IMR-90 (cell line): ENCODE results near the gene ACOT7. TPM values are rescaled to one million over a fixed set of nuclear protein-coding genes. Genes with fewer than 3 reads are reported as not detected.

Experiments
- ATAC-seq: fragments of 200-7000 bp; cut with Tn5 transposase; 2 replicates; pipeline ENCODE4 v1.9.1; 2020; ENCODE audit warnings: low read depth, mild to moderate bottlenecking, moderate library complexity
- BruUV-seq: library from RNA; stranded (reverse); fragments of 400-500 nt; replicated peaks from 2 replicates; lab custom pipeline; 2021; lab: Mats Ljungman, UMichigan
- CTCF ChIA-PET: fragments of 300-600 bp; formaldehyde crosslinking; extraction: SDS; loops from one replicate; lab custom pipeline; 2021; ENCODE audit warnings: antibody characterized with exemption; lab: Yijun Ruan, JAX
- POLR2A ChIA-PET: fragments of 300-600 bp; sonication (Branson Sonifier 250); formaldehyde crosslinking; loops from one replicate; lab custom pipeline; 2022; ENCODE audit warnings: antibody characterized with exemption; ENCODE audit not compliant: unreplicated experiment; lab: Charles Lee
- DNase-seq: peaks from one replicate; pipeline ENCODE4 v3.0.0; 2013
- H2AFZ ChIP-seq: replicated peaks from 2 replicates; pipeline ENCODE3; 2013; ENCODE audit warnings: low read length, mild to moderate bottlenecking; ENCODE audit not compliant: poor library complexity
- H2AK5ac ChIP-seq: 2 replicates; pipeline ENCODE4 v1.6.1; 2013; ENCODE audit warnings: low read depth, low read length, inconsistent platforms
- H2AK9ac ChIP-seq: replicated peaks from 2 replicates; pipeline ENCODE3; 2013; ENCODE audit warnings: mild to moderate bottlenecking, low read depth, low read length, moderate library complexity; ENCODE audit not compliant: poor library complexity
- H2BK120ac ChIP-seq: 2 replicates; pipeline ENCODE4 v1.6.1; 2013; ENCODE audit warnings: low read depth, low read length, inconsistent platforms
- H2BK15ac ChIP-seq: 3 replicates; pipeline ENCODE4 v1.6.1; 2013; ENCODE audit warnings: low read depth, low read length, inconsistent platforms
- H2BK20ac ChIP-seq: 2 replicates; pipeline ENCODE4 v1.6.1; 2013; ENCODE audit warnings: low read depth, mild to moderate bottlenecking, inconsistent platforms, low read length, moderate library complexity
- H2BK5ac ChIP-seq: 2 replicates; pipeline ENCODE4 v1.6.1; 2013; ENCODE audit warnings: mild to moderate bottlenecking, low read depth, low read length, inconsistent platforms; ENCODE audit not compliant: poor library complexity, severe bottlenecking
- H3K14ac ChIP-seq: replicated peaks from 2 replicates; pipeline ENCODE4 v1.6.1; 2013; ENCODE audit warnings: low read depth, low read length, inconsistent platforms
- H3K18ac ChIP-seq: 2 replicates; pipeline ENCODE4 v1.6.1; 2013; ENCODE audit warnings: low read depth, low read length, control low read depth
- H3K23ac ChIP-seq: 2 replicates; pipeline ENCODE4 v1.6.1; 2013; ENCODE audit warnings: low read depth, low read length, inconsistent platforms
- H3K27ac ChIP-seq: 2 replicates; pipeline ENCODE4 v1.5.1; 2013; ENCODE audit warnings: mild to moderate bottlenecking, control low read depth, low read length; ENCODE audit not compliant: insufficient read depth
- H3K27me3 ChIP-seq: 2 replicates; pipeline ENCODE4 v1.6.1; 2013; ENCODE audit warnings: low read length; ENCODE audit not compliant: control insufficient read depth, insufficient read depth
- H3K36me3 ChIP-seq: 2 replicates; pipeline ENCODE4 v1.6.1; 2013; ENCODE audit warnings: low read length, mixed read lengths; ENCODE audit not compliant: control insufficient read depth, insufficient read depth
- H3K4ac ChIP-seq: 2 replicates; pipeline ENCODE4 v1.6.1; 2013; ENCODE audit warnings: low read depth, low read length, inconsistent platforms
- H3K4me1 ChIP-seq: 2 replicates; pipeline ENCODE4 v1.6.1; 2013; ENCODE audit warnings: low read length, mixed read lengths; ENCODE audit not compliant: control insufficient read depth, insufficient read depth
- H3K4me2 ChIP-seq: 2 replicates; pipeline ENCODE4 v1.6.1; 2013; ENCODE audit warnings: low read depth, mild to moderate bottlenecking, control low read depth, low read length, moderate library complexity
- H3K4me3 ChIP-seq: 2 replicates; pipeline ENCODE4 v1.5.1; 2013; ENCODE audit warnings: low read depth, mild to moderate bottlenecking, control low read depth, low read length, moderate library complexity; ENCODE audit not compliant: insufficient read depth
- H3K56ac ChIP-seq: 2 replicates; pipeline ENCODE4 v1.6.1; 2013; ENCODE audit warnings: low read length, inconsistent platforms; ENCODE audit not compliant: insufficient read depth; ENCODE audit errors: extremely low read depth
- H3K79me1 ChIP-seq, 2 experiments: 2 replicates each; pipeline ENCODE4 v1.6.1; 2013; ENCODE audit warnings: low read length in 2 of 2, inconsistent platforms in 1 of 2, low read depth in 1 of 2
- H3K9ac ChIP-seq: 2 replicates; pipeline ENCODE4 v1.6.1; 2013; ENCODE audit warnings: low read depth, low read length, control low read depth
- H3K9me1 ChIP-seq: 2 replicates; pipeline ENCODE4 v1.6.1; 2013; ENCODE audit warnings: low read length, inconsistent platforms; ENCODE audit not compliant: insufficient read depth
- H3K9me3 ChIP-seq: 2 replicates; pipeline ENCODE4 v1.6.1; 2013; ENCODE audit warnings: low read length; ENCODE audit not compliant: control insufficient read depth, insufficient read depth
- H4K20me1 ChIP-seq: 2 replicates; pipeline ENCODE4 v1.6.1; 2013; ENCODE audit warnings: low read length, inconsistent platforms; ENCODE audit not compliant: insufficient read depth
- H4K5ac ChIP-seq: 2 replicates; pipeline ENCODE4 v1.6.1; 2013; ENCODE audit warnings: mild to moderate bottlenecking, low read depth, low read length, control low read depth
- H4K8ac ChIP-seq, 2 experiments: 2 replicates each; pipeline ENCODE4 v1.6.1; 2013; ENCODE audit warnings: low read depth in 2 of 2, low read length in 2 of 2, control low read depth in 1 of 2, inconsistent platforms in 1 of 2
- H4K91ac ChIP-seq: 2 replicates; pipeline ENCODE4 v1.6.1; 2013; ENCODE audit warnings: low read depth, low read length, inconsistent platforms; ENCODE audit not compliant: insufficient read depth
- FOS ChIP-seq: fragments of 150-350 bp; IDR thresholded peaks from 2 replicates; pipeline ENCODE4 v1.6.1; 2016; ENCODE audit warnings: low read depth, low read length
- MAFK ChIP-seq: IDR thresholded peaks from 2 replicates; pipeline ENCODE4 v1.6.1; 2012; ENCODE audit warnings: low read depth, low read length, improper control_type of control experiment
- MXI1 ChIP-seq: IDR thresholded peaks from 2 replicates; pipeline ENCODE4 v1.6.1; 2012; ENCODE audit warnings: low read depth, mild to moderate bottlenecking, low read length, moderate library complexity, borderline replicate concordance
- NFE2L2 ChIP-seq: fragments of 150-350 bp; IDR thresholded peaks from 2 replicates; pipeline ENCODE4 v1.6.1; 2016; ENCODE audit warnings: low read depth, mild to moderate bottlenecking, low read length
- POLR2A ChIP-seq: IDR thresholded peaks from 2 replicates; pipeline ENCODE4 v1.6.1; 2012; ENCODE audit warnings: mild to moderate bottlenecking, low read depth, low read length
- WGBS, 2 experiments: methylation state at CpG; one replicate each; pipeline versions ENCODE4 v1.1.5 to v1.1.7; 2013; ENCODE audit warnings: missing lambda C conversion rate in 2 of 2; ENCODE audit not compliant: insufficient read length in 1 of 2; ENCODE audit errors: extremely low coverage in 2 of 2; 5-methylcytosine and 5-hydroxymethylcytosine counted together
- dilution Hi-C: fragments of 300-500 bp; cut with HindIII; formaldehyde crosslinking; loops from one replicate; pipeline ENCODE4 v1.14.3; 2018; ENCODE audit warnings: low sequenced_read_pairs; ENCODE audit not compliant: unreplicated experiment
- in situ Hi-C: fragments of 300-500 bp; cut with MboI; formaldehyde crosslinking; loops from 3 replicates; pipeline ENCODE4 v1.14.3; 2019; ENCODE audit warnings: low sequenced_read_pairs, inconsistent platforms, mixed read lengths
- intact Hi-C: fragments of 100-400 bp; cut with micrococcal nuclease; formaldehyde crosslinking; loops from 2 replicates; pipeline ENCODE4 v1.10.0; 2022
- polyA plus RNA-seq, 3 experiments: library from polyadenylated mRNA; depleted of rRNA; stranded (reverse); fragments of >200 nt; gene quantifications; 2 replicates each; pipeline ENCODE4 v1.2.3, GENCODE V29; 2012; ENCODE audit warnings: low replicate concordance in 1 of 3
- total RNA-seq: library from RNA; depleted of rRNA; stranded (reverse); fragments of >200 nt; gene quantifications from 2 replicates; pipeline ENCODE4 v1.2.3, GENCODE V29; 2012
- TF ChIP-seq, protein P1 (sequence below): fragments of 150-350 bp; IDR thresholded peaks from 2 replicates; pipeline ENCODE4 v1.6.1; 2016; ENCODE audit warnings: low read depth, mild to moderate bottlenecking, low read length, moderate library complexity, borderline replicate concordance
- TF ChIP-seq, protein P2 (sequence below): fragments of 150-350 bp; IDR thresholded peaks from 2 replicates; pipeline ENCODE4 v1.6.1; 2017; ENCODE audit warnings: mild to moderate bottlenecking, antibody characterized with exemption, low read length, low read depth

ACOT7 gene
- total and polyA plus RNA-seq, 2 of the 4 experiments (the other 2 are of a cell fraction), result 51.6 to 242 TPM

DNA sequence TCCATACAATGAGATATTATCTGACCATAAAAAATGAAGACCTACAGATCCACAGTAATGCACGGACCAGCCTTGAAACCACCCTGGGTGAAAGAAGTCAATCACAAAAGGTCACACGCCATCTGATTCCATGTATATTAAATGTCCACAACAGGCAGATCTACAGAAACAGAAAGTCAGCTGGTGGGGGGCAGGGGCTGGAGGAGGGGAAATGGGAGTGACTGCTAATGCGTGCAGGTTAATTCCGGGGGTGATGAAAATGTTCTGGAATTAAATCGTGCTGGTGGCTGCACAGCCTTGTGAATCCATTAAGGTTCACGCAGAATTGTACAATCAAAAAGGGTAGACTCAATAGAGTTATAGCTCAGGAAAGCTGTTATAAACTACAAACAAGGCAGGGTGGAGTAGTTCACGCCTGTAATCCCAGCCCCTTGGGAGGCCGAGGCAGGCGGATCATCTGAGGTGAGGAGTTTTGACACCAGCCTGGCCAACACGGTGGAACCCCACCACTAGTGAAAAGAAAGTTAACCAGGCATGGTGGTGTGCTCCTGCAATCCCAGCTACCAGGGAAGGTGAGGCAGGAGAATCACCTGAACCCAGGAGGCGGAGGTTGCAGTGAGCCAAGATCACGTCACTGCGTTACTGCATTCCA, 32.3 kb downstream of the ACOT7 start:
- no peak for ATAC-seq
- in situ Hi-C loops (loop anchor here (5.0 kb wide), 1 partner anchor 41 kb away; no protein-coding TSS in a partner anchor), intact Hi-C loops (loop anchor here (5.0 kb wide), 1 partner anchor 76 kb away; no protein-coding TSS in a partner anchor), dilution Hi-C loops (no loop called here)
- Histone ChIP-seq H2BK120ac (no peak overlapping the region), H2BK15ac (no peak overlapping the region), H2AK9ac (peak overlapping the region; percentile 73), H3K27ac (no peak overlapping the region), H3K27me3 (no peaks in the 10 kb centered on the region), H3K9ac (no peak overlapping the region), H2BK20ac (no peak overlapping the region), H2AK5ac (no peak overlapping the region), H4K8ac (no peak overlapping the region), H4K5ac (no peak overlapping the region), H3K18ac (no peak overlapping the region), H3K4ac (no peak overlapping the region), H4K20me1 (peaks cover 6% of the 10 kb centered on the region; the same call in 1 of the 2 replicates), H2BK5ac (no peak overlapping the region), H4K91ac (no peak overlapping the region), H3K9me1 (peaks cover 17% of the 10 kb centered on the region), H3K4me1 (peaks cover 22% of the 10 kb centered on the region), H3K4me2 (no peak overlapping the region), H3K79me1 (peaks cover 34 to 46% of the 10 kb centered on the region in 2 experiments), H2AFZ (no peak overlapping the region), H3K56ac (no peak overlapping the region), H3K4me3 (no peak overlapping the region), H3K14ac (no peak overlapping the region), H3K9me3 (no peaks in the 10 kb centered on the region), H3K23ac (no peak overlapping the region), H3K36me3 (no peaks in the 10 kb centered on the region)
- no TSS peak for BruUV-seq
- POLR2A ChIA-PET, result no interaction called here
- TF ChIP-seq FOS (no peak), MXI1 (no peak), POLR2A (no peak), NFE2L2 (no peak), MAFK (no peak)
- TF ChIP-seq, protein P1, sequence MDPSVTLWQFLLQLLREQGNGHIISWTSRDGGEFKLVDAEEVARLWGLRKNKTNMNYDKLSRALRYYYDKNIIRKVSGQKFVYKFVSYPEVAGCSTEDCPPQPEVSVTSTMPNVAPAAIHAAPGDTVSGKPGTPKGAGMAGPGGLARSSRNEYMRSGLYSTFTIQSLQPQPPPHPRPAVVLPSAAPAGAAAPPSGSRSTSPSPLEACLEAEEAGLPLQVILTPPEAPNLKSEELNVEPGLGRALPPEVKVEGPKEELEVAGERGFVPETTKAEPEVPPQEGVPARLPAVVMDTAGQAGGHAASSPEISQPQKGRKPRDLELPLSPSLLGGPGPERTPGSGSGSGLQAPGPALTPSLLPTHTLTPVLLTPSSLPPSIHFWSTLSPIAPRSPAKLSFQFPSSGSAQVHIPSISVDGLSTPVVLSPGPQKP, result no peak
- TF ChIP-seq, protein P2, sequence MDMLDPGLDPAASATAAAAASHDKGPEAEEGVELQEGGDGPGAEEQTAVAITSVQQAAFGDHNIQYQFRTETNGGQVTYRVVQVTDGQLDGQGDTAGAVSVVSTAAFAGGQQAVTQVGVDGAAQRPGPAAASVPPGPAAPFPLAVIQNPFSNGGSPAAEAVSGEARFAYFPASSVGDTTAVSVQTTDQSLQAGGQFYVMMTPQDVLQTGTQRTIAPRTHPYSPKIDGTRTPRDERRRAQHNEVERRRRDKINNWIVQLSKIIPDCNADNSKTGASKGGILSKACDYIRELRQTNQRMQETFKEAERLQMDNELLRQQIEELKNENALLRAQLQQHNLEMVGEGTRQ, result no peak
- WGBS, 2 experiments, result 87% methylated on average over 3 of the region's 13 CpGs; no CpG with 5 or more reads in 1 of the 2 experiments
- DNase-seq, result no peak
- CTCF ChIA-PET, result interaction anchor here (2.7 kb wide), 1 partner anchor 43 kb away, joined by 12 read pairs; no protein-coding TSS in a partner anchor
